COR-L47 (cell line): ENCODE results near the gene LCN15.
"Not testable (repeated sequence)": the region's sequence is repeated elsewhere in the genome, so short reads cannot be mapped to it uniquely, and the experiment has no call there.

ENCODE experiments used
- DNase-seq: peaks from one replicate; lab custom pipeline; 2025; lab: John Stamatoyannopoulos, UW

Gene LCN15, protein sequence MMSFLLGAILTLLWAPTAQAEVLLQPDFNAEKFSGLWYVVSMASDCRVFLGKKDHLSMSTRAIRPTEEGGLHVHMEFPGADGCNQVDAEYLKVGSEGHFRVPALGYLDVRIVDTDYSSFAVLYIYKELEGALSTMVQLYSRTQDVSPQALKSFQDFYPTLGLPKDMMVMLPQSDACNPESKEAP

DNA sequence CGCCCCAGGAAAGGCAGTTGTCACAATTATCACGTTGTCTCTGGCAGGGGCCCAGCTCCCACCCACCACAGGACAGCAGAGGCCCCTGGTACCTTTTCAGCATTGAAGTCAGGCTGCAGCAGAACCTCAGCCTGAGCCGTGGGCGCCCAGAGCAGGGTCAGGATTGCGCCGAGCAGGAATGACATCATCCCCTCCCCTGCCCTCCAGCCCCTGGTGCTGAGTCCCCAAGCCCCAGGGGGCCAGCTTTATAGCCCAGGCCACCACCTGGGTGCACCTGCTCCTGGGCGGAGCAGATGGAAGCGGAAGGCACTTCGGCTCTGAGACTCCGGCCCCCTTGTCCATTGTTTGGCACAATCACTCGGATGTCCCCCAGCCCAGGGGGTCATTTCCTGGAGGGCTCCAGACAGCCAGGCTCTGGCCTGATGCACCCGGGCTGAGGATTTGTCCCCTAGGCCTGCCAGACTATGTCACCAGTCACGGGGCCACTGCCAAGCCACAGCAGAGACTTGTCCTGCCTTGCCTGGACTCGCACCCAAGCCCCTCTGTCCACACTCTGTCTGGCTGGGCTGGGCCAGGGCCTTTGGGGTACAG is at the start of gene LCN15:
LCN15 (minus strand) TSS at position 218 of the 591 bp plus-strand sequence; CDS start at position 188, 30 bp downstream.
- DNase-seq, result peak; percentile 83

- DNase-seq, result no peak
Observed at GRCh38 chr9:136808806-136809158, 44.5 kb upstream of the LCN15 start.

GRCh38 chr9:136808075-136808805 is 43.9 kb upstream of the LCN15 start:
- DNase-seq, result peak; percentile 30

DNA sequence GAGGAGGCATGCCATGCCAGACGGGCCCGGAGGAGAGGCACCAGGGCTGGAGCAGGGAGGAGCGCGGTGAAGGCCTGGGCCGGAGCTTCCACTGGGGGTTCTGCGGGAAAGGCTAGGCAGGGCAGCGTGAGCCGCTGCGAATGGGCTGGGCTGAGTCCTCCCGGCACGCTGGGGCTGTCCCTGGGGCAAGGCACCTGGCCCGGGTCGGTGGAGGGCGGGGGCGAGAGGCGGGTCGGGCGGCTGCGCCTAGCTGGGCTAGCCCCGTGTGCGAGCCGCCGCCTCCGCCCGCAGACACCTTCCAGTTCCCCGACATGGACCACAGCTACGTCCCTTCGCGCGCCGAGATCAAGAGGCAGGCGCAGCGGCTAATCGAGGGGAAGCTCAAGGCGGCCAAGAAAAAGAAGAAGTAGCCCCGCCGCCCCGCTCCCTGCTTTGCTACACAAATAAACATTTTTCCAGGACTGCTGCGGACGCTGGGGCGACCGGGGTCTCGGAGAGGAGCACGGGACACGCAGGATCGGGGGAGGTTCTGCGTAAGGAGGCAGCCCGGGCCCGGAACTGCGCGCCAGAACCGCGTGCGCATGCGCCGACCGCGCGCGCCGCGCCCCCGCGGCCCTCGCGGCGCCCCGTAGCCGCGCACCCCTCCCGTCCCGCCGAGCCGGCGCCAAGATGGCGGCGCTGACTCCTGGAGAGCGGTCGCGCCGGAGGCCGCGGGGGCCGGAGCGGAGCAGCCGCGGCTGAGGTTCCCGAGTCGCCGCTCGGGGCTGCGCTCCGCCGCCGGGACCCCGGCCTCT is 43.2 kb upstream of the LCN15 start, which contains the start of gene RABL6:
RABL6 (plus strand) TSS at position 668 of the 794 bp plus-strand sequence. CDS start 249 bp downstream, outside the sequence.
- DNase-seq, result peak; percentile 75

GRCh38 chr9:136806631-136807201 is 42.4 kb upstream of the LCN15 start:
- no peak for DNase-seq

- DNase-seq, result no peak
Observed at GRCh38 chr9:136806067-136806466, 41.7 kb upstream of the LCN15 start.

GRCh38 chr9:136805207-136805740 is 41.0 kb upstream of the LCN15 start:
- DNase-seq, result no peak

DNA sequence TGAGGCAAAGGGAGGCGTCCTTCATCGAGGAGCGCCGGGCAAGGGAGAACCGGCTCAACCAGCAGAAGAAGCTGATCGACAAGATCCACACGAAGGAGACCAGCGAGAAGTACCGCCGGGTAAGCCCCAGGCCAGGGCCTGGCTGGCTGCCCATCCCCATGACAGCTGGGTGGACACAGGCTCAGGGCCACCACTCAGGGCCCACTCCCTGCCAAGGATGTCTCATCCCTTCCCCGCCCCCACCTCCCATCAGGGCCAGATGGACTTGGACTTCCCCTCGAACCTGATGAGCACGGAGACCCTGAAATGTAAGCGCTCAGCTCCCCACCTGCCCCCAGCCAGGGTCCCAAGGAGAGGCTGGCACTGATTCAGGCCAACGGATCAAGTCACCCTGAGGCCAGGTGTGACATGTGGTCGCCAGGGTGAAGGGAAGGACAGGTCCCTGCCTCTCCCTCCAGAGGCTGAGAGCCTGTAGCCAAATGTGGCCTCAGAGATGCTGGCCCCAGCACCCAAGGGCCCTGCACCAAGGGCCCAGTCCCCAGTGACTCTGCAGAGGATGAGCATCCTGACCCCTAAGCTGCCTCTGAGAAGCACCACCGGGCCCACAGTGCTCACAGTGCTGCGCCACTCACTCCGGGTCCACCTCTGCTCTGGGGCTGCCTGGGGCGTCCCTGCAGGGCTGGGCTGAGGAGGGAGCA is 40.3 kb upstream of the LCN15 start:
- DNase-seq, result no peak

- no peak for DNase-seq
Observed at GRCh38 chr9:136803551-136804508, 39.5 kb upstream of the LCN15 start.

GRCh38 chr9:136803009-136803550 is 38.8 kb upstream of the LCN15 start:
- DNase-seq, result not testable (repeated sequence)

- DNase-seq, result no peak
Observed at GRCh38 chr9:136802321-136802720, 38.0 kb upstream of the LCN15 start.

GRCh38 chr9:136799854-136800657 is 35.7 kb upstream of the LCN15 start:
- peak; percentile 90 for DNase-seq

GRCh38 chr9:136799079-136799853 is 34.9 kb upstream of the LCN15 start:
- DNase-seq, result peak; percentile 87

DNA sequence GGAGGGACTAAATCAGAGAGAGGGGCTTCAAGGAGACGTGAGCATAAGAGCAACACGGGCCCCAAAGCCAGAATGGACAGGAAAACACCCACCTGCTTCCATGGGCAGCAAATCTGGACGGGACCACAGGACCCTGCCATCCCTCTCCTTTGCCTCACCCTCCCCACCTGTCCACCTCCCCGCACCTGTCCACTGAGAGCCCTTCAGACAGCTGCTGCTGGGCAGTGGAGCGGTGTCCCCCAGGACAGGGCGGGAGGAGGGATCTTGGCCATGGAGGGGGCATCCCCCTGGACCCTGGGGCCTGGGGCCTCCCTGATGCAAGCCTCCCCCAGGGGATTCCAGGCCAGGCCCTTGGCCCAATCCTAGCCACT is 34.4 kb upstream of the LCN15 start:
- no peak for DNase-seq

GRCh38 chr9:136796775-136797347 is 32.5 kb upstream of the LCN15 start:
- DNase-seq, result not testable (repeated sequence)

DNA sequence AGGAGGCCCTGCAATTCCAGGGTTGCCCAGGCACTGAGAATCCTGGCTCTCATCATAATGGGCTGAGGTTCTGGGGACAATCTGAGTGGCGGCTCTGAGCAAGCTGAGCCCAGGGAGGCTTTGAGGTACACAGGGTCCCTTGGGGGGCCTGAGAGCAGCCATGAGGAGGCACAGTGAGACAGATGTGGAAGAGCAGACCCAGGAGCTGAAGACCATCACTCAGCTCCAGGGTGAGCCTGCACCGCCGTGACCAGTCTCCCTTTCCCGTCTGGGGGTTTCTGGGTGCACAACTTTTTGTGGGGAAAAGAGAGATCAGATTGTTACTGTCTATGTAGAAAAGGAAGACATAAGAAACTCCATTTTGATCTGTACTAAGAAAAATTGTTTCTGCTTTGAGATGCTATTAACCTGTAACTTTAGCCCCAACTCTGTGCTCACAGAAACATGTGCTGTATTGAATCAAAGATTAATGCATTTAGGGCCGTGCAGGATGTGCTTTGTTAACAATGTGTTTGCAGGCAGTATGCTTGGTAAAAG is 32.0 kb upstream of the LCN15 start, which contains the start of gene CCDC183:
CCDC183 (plus strand) TSS at position 101 of the 537 bp plus-strand sequence; CDS start at position 161, 60 bp downstream.
- no peak for DNase-seq

DNA sequence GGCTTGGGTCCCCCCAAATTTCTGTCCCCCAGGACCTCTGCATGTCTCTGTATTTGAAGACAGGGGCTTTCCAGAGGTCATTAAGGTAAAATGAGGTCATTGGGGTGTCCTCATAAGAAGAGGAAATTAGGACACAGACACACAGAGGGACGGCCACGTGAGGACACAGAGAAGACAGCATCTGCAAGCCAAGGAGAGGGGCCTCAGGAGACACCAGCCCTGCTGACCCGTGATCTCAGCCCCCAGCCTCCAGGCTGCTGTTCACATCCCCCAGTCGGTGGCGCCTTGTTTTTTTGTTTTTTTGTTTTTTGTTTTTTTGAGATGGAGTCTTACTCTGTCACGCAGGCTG is 30.7 kb upstream of the LCN15 start:
- DNase-seq, result no peak
